ELR (cell line): ENCODE measurements around the gene CENPO.
A peak's percentile ranks its signal among the peaks of the same experiment; 100 is the strongest.

ENCODE experiments used
- DNase-seq: peaks from one replicate; pipeline ENCODE4 v3.0.0-alpha.2; 2015; ENCODE audit warnings: low read depth

CENPO gene

DNA sequence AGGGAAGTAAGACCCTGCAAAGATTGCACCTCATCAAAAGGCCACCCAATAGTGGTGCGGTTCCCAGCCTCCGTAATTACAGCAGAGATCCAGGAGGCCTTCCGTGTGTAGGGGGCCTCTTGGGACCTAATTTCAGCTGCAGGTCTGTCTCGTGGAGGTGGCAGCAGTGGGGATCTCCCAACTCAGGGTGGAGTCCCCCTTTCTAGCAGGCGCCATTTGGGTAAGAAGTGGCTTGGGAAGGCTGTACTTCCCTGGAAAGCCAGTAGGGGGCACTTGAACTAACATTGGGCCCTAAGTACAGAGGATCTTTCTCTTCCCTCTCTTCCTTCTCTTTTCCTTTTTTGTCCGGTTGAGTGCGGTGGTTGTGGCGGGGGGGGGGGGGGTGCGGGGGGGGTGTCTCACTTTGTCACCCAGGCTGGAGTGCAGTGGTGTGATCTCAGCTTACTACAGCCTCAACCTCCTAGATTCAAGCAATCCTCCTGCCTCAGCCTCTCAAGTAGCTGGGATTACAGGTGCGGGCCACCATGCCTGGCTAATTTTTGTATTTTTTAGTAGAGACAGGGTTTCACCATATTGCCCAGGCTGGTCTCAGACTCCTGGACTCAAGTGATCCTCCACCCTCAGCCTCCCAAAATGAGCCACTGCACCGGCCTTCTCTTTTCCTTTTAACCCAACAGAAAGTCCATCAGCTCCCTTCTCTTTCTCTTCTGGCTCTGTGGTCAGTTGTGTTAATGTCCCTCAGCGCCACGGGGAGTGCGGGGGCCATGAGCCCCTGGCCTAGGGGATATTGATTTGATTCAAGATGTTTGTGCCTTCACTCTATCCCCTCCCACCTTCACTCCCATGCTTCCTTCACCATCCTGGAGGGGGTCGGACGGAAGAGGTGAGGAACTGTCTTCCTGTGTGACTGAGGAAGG lies 32.0 kb downstream of the CENPO start:
- DNase-seq = peak; percentile 29

DNA sequence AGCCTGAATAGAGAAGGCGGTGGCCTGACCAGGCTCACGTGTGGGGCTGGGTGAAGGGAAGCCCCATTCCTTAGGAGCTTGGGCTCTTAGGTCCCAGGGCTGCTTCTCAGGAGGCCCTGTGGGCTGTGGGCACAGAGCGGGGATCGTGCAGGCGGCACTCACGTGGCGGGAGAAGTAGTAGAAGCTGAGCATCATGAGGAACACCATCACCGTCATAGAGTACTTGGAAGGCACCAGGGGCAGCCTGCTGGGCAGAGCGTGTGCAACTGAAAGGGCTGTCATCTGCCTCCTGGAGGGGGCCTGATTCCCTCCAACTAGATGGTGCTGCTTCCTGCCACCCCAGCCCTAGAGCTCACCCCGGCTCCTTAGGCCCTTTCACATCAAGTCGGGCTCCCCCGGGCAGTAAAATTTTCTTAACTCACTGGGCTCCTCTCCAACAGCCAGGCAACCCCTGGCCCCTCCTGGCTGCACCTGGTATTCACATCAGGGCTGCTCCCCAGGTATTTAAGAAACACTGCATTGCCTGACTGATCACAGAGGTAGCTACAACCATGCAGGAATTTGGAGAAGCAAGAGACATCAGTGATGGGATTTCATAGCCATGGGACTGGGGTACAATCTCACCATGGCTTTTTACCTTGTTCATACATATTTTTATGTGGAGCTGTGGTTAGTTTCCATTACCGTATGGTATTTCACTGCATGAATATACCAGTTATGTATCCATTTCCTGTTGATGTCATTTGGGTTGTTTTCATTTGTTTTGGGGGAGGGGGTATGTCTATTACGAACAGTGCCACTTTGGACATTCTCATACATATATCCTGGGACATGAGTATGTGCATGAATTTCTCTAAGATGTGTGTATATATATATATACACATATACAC lies 32.9 kb downstream of the CENPO start:
- peak; percentile 51 for DNase-seq

DNA sequence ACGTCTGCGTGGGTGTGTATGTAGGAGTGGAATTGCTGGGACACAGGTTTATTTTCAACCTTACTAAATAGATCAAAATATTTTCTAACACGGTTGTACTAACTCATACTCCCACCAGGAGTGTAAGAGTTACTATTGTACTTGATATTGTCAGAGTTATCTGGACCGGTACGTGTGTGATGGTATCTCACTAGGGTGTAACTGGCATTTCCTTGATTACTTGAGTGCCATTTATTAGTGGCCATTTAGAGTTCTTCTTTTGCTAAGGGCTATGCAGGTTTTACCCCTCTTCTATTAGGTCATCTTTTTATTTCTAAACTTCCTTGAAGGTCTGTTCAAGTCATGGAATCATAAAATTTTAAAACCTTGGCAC lies 33.5 kb downstream of the CENPO start:
- DNase-seq = no peak

DNA sequence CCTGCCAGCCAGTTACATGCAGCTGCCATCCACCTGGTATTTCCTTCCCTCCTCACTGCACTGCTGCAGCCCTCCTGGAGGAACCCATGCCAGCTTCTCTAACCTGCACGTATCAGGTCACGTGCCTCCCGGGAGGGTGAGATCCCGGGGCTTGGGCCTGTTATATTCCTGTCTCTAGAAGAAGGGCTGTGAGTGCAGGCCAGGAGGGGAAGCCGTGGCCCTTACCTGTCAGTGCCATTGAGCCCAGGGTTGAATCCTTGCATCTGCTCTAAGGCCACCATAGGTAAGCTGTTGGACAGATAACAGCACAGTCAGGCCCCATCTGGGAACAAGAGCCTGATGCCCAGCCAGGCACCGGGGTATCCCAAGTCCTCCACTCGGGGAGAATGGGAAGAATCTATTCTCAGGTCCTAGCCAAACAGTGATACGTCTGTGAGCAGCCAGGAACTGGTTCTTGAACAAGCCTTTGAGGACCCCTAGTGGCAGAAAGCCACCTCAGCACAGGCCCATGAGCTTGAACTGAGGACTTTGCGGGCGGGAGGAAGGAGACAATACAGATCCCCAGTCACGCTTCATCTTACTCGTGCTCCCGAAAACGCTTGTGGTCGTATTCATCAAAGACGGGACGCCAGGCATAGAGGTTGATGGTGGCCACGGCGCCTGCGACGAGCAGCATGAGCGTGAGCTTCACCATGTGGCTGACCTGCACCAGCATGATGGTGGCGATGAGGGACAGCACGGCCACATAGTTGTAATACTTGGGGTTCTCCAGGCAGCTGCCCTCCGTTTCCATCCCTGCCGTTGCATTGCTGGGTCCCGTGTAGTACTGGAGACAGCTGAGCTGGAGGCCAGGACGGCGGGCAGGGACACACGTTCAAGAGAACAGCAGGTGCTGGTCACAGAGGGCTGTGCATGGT lies 34.4 kb downstream of the CENPO start:
- peak; percentile 87 for DNase-seq

DNA sequence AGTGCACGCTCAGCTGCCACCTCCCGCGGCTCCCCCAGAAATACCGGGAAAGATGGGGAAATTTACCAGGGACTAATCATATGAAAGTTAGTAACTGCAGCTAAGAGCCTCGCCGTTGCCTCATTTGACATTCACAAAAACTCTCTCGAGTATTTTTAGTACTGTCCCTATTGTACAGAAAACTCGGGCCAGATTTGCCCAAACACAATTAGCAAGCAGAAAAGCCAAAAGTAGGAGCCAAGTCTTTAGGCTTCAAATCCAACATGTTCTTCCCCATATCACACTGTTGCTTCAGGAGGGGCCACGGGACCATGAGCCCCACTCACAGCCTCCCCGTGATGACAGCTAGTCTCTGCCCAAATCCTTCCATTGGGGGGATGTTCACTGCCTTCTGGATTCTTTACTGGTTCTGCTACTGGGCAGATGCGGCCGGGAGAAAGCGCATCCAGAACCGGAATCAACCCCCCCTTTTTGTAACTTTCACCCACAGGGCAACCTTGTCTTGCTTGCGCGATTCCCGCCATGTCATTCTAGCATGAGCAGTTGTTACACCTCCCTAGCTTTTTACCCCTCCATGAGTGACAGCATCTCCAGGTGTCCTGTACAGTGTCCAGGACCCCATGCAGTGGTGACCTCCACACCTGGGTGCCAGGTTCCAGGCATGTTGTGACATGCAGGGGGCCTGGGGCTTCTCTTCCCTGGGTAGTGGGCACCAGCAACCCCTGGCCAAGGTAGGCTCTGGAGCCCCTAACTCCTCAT lies 35.2 kb downstream of the CENPO start:
- DNase-seq = no peak

DNA sequence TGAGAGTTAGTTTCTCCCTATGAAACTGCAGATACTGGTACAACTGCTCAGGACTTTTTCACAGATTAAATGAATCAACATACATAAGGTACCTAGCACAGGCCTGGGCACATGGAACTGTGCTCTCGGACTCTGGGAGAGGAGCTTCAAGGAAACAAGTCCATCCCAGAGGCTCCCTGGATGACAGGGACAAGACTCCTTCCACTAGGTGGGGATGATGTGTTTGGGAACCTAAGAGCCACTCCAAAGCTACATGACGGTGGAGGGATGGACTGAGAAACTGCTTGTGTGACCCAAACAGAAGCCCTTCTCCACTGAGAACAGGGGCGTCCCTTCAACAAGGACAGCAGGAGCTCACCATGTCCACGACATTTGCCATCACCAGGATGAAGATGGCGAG lies 37.1 kb downstream of the CENPO start:
- peak; percentile 33 for DNase-seq

DNA sequence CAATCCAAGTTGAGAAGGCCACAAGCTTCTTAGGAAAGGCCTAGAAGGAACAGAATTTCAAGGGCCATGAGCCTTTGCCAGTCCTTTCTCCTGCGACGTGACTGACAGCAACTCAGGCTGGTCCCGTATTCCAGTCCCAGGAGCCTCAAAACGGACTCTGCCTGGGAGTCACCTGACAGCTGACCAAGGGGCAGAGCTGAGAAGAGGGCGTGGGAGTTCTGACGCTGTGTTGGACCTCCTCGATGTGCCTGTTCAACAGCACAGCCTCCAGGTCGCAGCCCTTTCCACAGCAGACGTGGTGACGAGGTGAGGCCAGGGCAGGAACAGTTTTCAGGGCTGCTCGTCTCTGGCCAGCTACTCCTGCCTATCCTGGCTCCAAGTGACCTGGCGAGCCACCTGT lies 37.6 kb downstream of the CENPO start:
- no peak for DNase-seq

DNA sequence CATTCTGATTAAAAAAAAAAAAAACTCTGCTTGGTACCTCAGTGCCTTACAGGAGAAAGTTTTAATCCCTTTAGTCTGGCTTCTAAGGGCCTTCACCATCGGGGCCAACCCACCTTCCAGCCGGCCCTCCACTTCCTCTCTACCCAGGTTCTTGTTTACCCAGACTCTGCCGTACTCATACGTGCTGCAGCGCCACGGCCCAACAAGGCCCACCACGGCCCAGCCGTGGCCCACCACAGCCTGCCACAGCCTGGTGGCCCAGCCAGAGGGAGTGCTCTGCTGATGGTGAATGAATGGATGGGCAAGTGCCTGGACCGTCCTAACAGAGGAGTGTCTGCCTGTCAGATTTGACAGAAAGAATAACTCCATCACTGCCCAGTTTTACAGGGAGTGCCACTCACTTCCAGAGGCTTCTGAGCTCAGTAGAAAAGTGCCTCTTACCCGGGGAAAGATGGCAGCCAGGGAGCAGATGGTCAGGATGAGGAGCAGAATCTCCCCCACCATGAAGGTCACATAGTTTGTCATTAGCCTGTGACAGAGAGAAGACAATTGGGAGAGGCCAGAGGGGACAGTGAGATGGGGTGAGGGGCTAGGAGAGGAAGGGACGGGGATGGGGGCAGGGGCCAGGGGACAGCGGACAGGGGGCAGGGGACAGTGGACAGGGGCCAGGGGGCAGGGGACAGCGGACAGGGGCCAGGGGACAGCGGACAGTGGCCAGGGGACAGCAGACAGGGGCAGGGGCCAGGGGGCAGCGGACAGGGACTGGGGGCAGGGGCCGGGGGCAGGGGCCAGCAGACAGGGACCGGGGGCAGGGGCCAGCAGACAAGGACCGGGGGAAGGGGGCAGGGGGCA lies 38.2 kb downstream of the CENPO start:
- no peak for DNase-seq

DNA sequence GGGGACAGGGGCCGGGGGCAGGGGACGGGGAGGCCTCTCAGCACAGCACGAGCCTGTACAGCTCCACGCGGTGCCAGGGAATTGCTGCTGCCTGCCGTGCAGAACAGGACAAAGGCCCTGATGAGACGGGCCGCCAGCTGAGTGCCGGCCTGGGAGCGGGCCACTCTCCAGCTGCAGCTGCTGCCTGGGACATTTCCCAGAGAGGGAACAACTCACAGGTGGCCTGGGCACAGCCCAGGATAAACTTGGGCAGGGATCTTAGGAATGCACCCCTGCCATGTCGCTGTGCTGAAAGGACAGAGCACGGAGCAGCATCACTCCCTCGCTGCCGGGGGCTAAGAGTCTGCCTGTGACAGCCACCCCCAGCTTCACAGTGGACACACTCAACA lies 38.8 kb downstream of the CENPO start:
- DNase-seq = no peak

DNA sequence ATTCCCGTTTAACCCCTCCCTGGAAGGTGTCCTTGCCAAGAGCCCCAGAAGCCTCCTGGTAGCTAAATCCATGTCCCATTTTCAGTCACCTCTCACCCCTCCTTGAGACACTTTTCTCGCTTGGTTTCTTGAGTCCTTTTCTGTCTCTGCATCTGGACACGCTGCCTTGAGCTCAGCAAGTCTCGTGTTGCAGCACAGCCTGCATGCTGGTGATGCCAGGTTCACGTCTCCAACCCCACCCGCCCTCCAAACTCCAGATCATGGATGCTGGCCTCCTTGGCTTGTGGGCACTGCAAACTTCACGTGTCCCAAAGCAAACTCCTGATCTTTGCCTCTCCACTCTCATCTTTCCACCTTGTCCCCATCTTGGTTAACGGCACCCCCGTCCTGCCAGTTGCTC lies 39.3 kb downstream of the CENPO start:
- DNase-seq = no peak

DNA sequence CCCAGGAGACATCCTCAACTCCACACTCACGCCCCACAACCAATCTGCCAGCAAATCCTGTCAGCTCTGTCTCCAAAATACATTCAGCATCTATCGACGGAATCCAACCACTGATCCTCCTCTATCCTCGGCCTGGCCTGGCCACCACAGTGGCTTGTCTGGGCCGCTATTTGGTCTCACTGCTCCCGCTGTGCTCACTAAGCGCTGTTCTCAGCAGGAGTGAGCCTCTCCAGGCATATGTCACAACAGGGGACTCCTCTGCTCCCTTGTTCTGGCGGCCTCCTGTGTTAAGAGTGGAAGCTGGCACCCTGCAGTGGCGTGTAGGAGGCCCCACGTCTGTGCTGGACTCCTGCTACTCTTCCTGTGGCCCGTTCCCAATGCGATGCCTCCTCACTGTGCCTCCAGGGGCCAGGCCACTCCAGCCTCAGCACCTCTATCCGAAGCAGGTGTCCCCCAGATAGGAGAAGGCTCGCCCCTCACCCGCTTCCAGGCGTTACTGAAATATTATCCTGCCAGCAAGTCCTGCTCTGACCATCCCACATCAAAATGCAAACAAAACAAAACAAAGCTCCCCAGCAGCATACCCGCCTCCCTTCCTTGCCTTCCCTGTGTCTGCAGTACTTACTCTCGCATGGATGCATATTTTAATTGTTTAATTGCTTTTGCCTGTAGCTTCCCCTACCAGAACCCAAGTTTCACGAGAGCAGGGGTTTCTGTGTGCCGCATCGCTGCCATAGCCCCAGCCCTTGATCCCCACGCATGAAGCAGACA lies 39.9 kb downstream of the CENPO start:
- DNase-seq = no peak

DNA sequence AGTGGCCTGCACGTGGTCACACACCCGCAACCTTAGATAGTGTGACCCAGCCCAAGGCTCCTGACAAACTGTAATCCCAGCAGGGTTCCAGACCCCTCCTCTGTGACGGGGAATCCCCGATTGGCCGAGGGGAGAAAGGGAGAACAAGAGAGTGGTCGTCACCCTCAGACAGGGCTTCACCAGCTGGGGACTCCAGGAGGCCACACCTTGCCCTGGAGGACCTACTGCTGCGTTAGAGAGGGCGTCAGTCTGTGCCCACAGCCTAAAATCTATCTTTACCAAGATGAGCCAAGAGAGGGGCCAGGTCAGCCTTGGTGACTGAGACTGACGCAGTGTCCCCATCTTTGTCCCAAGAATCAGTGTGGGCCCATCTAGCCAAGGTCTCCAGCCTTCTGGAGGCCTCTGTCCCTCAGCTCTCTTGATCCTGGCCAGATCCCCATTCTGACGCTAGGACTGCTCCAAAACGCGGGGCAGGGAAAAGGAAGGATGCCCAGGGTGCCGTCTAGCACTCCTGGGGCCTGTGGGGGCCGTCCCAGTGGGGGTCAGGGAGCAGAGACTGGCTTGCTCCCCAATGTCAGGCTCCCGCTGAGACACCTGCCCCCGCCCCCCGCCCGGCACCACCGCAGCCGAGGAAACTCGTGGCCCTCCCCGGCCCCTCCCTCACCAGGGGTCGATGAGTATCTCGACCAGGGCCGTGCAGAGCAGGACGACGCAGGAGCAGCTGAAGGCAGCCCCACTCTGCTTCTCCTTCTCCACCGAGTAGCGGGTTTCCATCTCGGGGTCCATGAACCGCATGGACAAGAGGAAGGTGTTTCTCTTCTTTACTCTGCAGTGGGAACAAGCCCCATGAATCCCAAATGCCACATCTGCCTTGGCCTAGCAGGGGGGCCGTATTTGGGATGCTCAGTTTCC lies 40.9 kb downstream of the CENPO start:
- no peak for DNase-seq

DNA sequence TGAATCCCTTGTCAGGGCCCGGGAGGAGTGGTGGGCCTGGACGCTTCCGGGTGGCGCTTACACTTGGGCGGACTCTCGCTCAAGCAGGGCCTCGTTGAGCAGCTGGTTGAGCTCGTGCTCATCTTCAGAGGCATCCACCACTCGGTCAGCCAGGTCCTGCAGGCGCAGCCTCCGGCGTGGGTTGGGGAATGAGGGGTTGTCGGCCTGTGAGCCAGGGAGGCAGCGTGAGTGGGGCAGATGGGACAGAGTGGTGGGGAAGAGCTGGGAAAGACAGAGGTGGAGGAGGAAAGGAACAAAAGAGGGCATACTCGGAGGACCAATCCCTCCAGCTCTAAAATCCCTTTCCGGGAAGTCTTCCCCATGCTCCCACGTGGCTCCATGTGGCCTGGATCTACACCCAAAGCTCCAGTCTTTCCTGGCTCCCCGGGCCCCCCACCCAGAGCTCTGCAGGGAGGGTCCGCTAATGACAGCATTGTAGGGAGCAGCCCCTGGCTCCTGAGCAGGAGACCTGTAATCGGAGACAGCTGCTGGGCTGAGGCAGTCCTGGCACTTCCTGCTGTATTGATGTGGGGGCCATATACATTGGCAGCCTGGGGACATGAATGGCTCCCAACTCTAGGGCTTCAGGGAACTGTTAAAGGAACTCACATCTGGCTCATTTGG lies 41.6 kb downstream of the CENPO start:
- no peak for DNase-seq

DNA sequence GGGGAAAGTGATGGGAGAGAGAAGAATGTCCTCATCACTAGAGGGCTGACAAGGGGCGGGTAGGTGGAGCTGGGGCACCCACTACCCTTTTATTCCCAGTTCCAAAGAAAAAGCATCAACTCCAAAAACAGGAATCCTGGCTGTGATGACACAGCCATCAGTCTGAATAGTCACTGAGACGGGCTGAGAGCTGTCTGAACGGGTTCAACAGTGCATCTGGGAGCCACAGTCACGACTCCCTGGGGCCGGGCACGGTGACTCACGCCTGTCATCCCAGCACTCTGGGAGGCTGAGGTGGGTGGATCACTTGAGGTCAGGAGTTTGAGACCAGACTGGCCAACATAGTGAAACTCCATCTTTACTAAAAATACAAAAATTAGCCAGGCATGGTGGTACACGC lies 42.2 kb downstream of the CENPO start:
- peak; percentile 78 for DNase-seq

DNA sequence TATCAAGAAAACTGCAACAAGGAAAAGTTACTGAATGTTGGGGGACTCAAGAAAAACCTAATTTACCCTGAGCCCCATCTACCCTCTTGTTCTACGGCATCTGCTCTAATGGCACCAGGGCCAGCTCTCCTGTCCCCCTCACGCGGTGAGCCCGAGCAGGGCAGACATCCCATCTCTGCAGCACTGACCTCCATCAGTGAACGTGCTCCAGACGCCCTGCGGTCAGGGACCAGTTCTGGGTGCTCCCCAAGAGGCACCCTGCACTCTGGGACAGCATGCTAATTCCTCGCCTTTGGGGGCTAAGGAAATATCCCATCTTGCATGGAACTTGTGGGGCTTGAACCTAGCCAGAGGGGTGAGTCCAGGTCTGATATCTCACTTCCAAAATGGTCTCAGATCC lies 43.0 kb downstream of the CENPO start:
- no peak for DNase-seq

DNA sequence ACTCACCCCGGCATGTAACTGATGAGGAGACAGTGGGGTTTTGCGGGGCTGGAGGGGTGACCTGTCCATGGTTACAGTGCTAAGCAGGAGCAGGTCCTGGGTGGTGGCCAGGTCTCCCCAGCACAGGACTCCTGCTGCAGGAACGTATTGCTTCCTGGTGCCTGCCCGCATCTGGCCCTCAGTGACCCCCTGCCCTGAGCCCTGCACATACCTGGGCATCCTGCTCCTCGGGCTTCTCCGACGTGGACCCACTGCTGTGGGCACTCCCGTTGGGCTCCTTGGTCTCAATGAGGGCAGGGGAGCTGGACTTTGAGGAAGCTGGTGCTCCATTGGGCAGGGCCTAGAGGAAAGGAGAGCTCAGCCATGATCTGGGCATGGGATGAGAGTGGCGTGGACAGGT lies 43.5 kb downstream of the CENPO start:
- DNase-seq = no peak

DNA sequence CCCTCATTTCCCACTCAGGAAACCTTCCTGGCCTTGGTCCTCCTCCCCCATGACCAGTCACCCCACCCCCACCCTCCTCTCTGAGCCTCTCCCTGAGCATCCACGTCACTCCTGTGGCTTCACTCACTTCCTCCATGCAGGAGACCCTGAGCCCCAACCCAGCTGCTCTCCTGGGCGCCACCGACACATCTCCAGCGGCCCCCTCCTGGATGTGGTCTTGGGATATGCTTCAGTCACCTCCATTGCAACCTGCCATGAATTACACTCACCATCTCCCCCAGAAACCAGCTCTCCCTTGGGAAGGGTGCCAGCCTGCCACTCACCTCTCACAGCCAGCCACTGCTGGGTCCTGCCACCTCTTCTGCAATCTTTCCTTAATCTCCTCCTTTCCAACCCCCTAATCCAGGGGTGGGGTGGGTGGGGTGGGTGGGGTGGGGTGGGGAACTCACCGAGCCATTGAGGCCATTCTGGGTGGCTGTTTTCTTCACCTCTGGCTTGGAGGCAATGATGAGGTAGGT lies 44.8 kb downstream of the CENPO start:
- no peak for DNase-seq

DNA sequence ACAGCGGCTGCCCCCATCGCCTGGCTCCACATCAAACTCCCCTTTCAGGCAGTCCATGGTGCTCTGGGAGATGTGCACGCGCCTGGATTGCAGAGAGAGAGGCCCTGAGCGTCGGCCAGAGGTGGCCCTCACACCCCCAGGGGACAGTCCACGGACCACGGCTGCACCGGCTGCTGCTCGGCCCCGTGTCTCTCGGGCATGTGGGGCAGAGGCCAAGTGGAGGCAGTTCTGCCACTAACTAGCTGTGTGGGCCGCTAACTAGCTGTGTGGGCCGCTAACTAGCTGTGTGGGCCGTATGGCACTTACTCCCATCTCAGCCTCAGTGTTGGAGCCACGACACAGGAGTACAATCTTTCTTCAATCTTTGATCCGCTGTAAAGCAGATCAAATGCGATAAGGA lies 45.3 kb downstream of the CENPO start:
- DNase-seq = no peak
